T47D (cell line): Measurements from ENCODE around the gene RNU6-9.

Experiments used
- DNase-seq, 2 experiments: peaks; one replicate each; pipeline versions ENCODE4 v3.0.0 to v3.0.0-alpha.2; 2011 to 2012; ENCODE audit warnings: low read depth in 1 of 2, low spot score in 1 of 2
- JUND ChIP-seq: IDR thresholded peaks from 2 replicates; pipeline ENCODE4 v1.6.1; 2012; ENCODE audit warnings: low read depth
- in situ Hi-C: cut with HindIII; loops from 2 replicates; pipeline ENCODE4 v1.10.0; 2016; ENCODE audit warnings: low sequenced_read_pairs, low pct_unique_long_range_greater_than_20kb

The RNU6-9 gene

GRCh38 chr19:936175-936546 lies 42.9 kb downstream of the RNU6-9 start:
- no peak for TF ChIP-seq JUND
- no peak for DNase-seq
- in situ Hi-C loops: no loop called here

GRCh38 chr19:937259-937694 lies 44.0 kb downstream of the RNU6-9 start:
- in situ Hi-C loops: no loop called here
- no peak for DNase-seq
- no peak for TF ChIP-seq JUND

- TF ChIP-seq JUND: no peak
- DNase-seq: no peak
- in situ Hi-C loops: no loop called here
Observed at GRCh38 chr19:938233-938923, 45.1 kb downstream of the RNU6-9 start.

GRCh38 chr19:939439-939838 lies 46.2 kb downstream of the RNU6-9 start:
- in situ Hi-C loops: no loop called here
- no peak for DNase-seq
- no peak for TF ChIP-seq JUND

- no peak for DNase-seq
- in situ Hi-C loops: no loop called here
Observed at GRCh38 chr19:939922-940321, 46.6 kb downstream of the RNU6-9 start.

GRCh38 chr19:940591-941291 lies 47.5 kb downstream of the RNU6-9 start:
- in situ Hi-C loops: no loop called here
- no peak for DNase-seq

More at GRCh38 chr19:939922-940321, 46.6 kb downstream of the RNU6-9 start:
- TF ChIP-seq JUND: no peak

GRCh38 chr19:941292-942132 lies 48.2 kb downstream of the RNU6-9 start:
- DNase-seq: no peak
- in situ Hi-C loops: no loop called here
- TF ChIP-seq JUND: no peak

More at GRCh38 chr19:940591-941291, 47.5 kb downstream of the RNU6-9 start:
- TF ChIP-seq JUND: no peak

GRCh38 chr19:942133-942645 lies 48.9 kb downstream of the RNU6-9 start:
- DNase-seq: no peak
- in situ Hi-C loops: no loop called here
- TF ChIP-seq JUND: no peak
